Glomerular visceral epithelial cell (primary cell): Measurements from ENCODE around the gene RILPL1.
"Not testable (repeated sequence)": the region's sequence is repeated elsewhere in the genome, so short reads cannot be mapped to it uniquely, and the experiment has no call there.

Experiments
- DNase-seq: peaks from one replicate; pipeline ENCODE4 v3.0.0-alpha.2; 2016; ENCODE audit errors: extremely low spot score

The RILPL1 gene

GRCh38 chr12:123468786-123469185, 64.7 kb downstream of the RILPL1 start:
- DNase-seq: no peak

GRCh38 chr12:123465084-123465483, 68.4 kb downstream of the RILPL1 start:
- no peak for DNase-seq

GRCh38 chr12:123463174-123463573, 70.3 kb downstream of the RILPL1 start:
- DNase-seq: not testable (repeated sequence)

GRCh38 chr12:123457980-123458779, 75.3 kb downstream of the RILPL1 start, which contains the start of gene SNRNP35:
TSS of gene SNRNP35 (plus strand) at chr12:123458139. CDS start at chr12:123465541, 7,402 bp downstream.
- peak; percentile 85 for DNase-seq

GRCh38 chr12:123453165-123453564, 80.4 kb downstream of the RILPL1 start:
- no peak for DNase-seq

GRCh38 chr12:123452276-123452550, 81.3 kb downstream of the RILPL1 start:
- not testable (repeated sequence) for DNase-seq

- no peak for DNase-seq
Measured at GRCh38 chr12:123450636-123451035, 82.9 kb downstream of the RILPL1 start.

GRCh38 chr12:123449856-123450255, 83.7 kb downstream of the RILPL1 start:
- no peak for DNase-seq

- no peak for DNase-seq
Measured at GRCh38 chr12:123449249-123449733, 84.2 kb downstream of the RILPL1 start.

GRCh38 chr12:123446333-123446713, 87.2 kb downstream of the RILPL1 start:
- DNase-seq: no peak

- no peak for DNase-seq
Measured at GRCh38 chr12:123445388-123446332, 87.9 kb downstream of the RILPL1 start.

- DNase-seq: no peak
Measured at GRCh38 chr12:123444092-123445026, 89.2 kb downstream of the RILPL1 start.

- no peak for DNase-seq
Measured at GRCh38 chr12:123442774-123443173, 90.7 kb downstream of the RILPL1 start.

GRCh38 chr12:123441523-123442164, 91.9 kb downstream of the RILPL1 start:
- DNase-seq: no peak

GRCh38 chr12:123436017-123436964, 97.2 kb downstream of the RILPL1 start, which contains the start of gene RILPL2:
TSS of gene RILPL2 (minus strand) at chr12:123436684. CDS start at chr12:123436420, 264 bp downstream.
- peak; percentile 81 for DNase-seq

GRCh38 chr12:123435636-123436016, 97.9 kb downstream of the RILPL1 start:
- no peak for DNase-seq

- DNase-seq: no peak
Measured at GRCh38 chr12:123433615-123434014, 99.9 kb downstream of the RILPL1 start.

- peak; percentile 23 for DNase-seq
Measured at GRCh38 chr12:123431951-123432817, 101.3 kb downstream of the RILPL1 start.

- DNase-seq: not testable (repeated sequence)
Measured at GRCh38 chr12:123429101-123429500, 104.4 kb downstream of the RILPL1 start.
